Measurements from ENCODE around the gene GON4L. TPM values are rescaled to one million over a fixed set of nuclear protein-coding genes. Genes with fewer than 3 reads are reported as not detected.

GON4L gene
- total and polyA plus RNA-seq, 2 experiments from 2014 or later, result 26.4 to 42.0 TPM

GRCh38 chr1:155834296-155834926, 22.6 kb downstream of the GON4L start:
- Histone ChIP-seq H3K4me1 (ENCODE audit: low read depth) (no peaks in the 10 kb centered on the region), H3K27ac (peak overlapping the region; percentile 73), H3K4me3 (no peak overlapping the region), H3K27me3 (no peaks in the 10 kb centered on the region), H3K9me3 (ENCODE audit: low read depth) (no peaks in the 10 kb centered on the region), H3K36me3 (no peaks in the 10 kb centered on the region)
- no peak for TF ChIP-seq CTCF (IDR thresholded peaks at IDR 0.05; ENCODE audit: low read depth, low read length)
- DNase-seq (ENCODE audit: low read depth in 1 of 2, low spot score in 1 of 2), result peak; percentile 1 to 42

- Histone ChIP-seq H3K9me3 (ENCODE audit: low read depth) (no peaks in the 10 kb centered on the region), H3K27ac (peak overlapping the region; percentile 73), H3K27me3 (no peaks in the 10 kb centered on the region), H3K4me1 (ENCODE audit: low read depth) (no peaks in the 10 kb centered on the region), H3K4me3 (no peak overlapping the region), H3K36me3 (no peaks in the 10 kb centered on the region)
- no peak for TF ChIP-seq CTCF (IDR thresholded peaks at IDR 0.05; ENCODE audit: low read depth, low read length)
- DNase-seq (ENCODE audit: low read depth in 1 of 2, low spot score in 1 of 2), result no peak
Observed at GRCh38 chr1:155833665-155834295, 23.2 kb downstream of the GON4L start.

DNA sequence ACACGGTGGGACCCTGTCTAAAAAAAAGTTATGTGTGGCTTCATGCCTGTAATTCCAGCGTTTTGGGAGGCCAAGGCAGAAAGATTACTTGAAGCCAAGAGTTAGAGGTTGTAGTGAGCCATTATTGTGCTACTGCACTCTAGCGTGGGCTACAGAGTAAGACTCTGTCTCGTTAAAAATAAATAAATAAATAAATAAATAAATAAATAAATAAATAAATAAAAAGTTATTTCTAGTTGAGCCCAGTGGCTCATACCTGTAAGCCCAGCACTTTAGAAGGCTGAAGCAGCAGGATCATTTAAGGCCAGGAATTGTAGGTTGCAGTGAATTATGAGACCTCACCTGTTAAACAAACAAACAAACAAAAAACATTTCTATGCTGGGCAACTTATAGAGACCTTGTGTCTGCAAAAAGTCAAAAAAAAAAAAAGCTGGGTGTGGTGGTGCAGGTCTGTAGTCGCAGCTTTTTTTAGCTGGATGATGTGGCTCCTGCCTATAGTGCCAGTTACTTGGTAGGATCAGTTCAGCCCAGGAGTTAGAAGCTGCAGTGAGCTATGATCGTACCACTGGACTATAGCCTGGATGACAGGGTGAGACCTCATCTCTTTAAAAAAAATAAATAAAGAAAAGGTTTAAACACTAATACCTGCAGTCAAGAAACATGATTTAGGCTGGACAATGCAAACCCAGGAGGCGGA, 25.6 kb downstream of the GON4L start:
- no peaks in the 10 kb centered on the region for H3K27me3 ChIP-seq
- no peaks in the 10 kb centered on the region for H3K9me3 ChIP-seq (ENCODE audit: low read depth)
- no peak for TF ChIP-seq CTCF (IDR thresholded peaks at IDR 0.05; ENCODE audit: low read depth, low read length)
- no peak for DNase-seq (ENCODE audit: low read depth in 1 of 2, low spot score in 1 of 2)
- no peak overlapping the region for H3K4me3 ChIP-seq
- H3K36me3 ChIP-seq, result peaks cover 1% of the 10 kb centered on the region
- no peaks in the 10 kb centered on the region for H3K4me1 ChIP-seq (ENCODE audit: low read depth)
- H3K27ac ChIP-seq, result no peak overlapping the region

GRCh38 chr1:155827450-155827849, 29.6 kb downstream of the GON4L start:
- Histone ChIP-seq H3K36me3 (peaks cover 12% of the 10 kb centered on the region), H3K27me3 (no peaks in the 10 kb centered on the region), H3K27ac (no peak overlapping the region), H3K9me3 (ENCODE audit: low read depth) (no peaks in the 10 kb centered on the region), H3K4me3 (no peak overlapping the region), H3K4me1 (ENCODE audit: low read depth) (no peaks in the 10 kb centered on the region)
- no peak for TF ChIP-seq CTCF (IDR thresholded peaks at IDR 0.05; ENCODE audit: low read depth, low read length)
- DNase-seq (ENCODE audit: low read depth in 1 of 2, low spot score in 1 of 2), result no peak

- Histone ChIP-seq H3K9me3 (ENCODE audit: low read depth) (no peaks in the 10 kb centered on the region), H3K27me3 (no peaks in the 10 kb centered on the region), H3K4me3 (no peak overlapping the region), H3K27ac (no peak overlapping the region), H3K4me1 (ENCODE audit: low read depth) (no peaks in the 10 kb centered on the region), H3K36me3 (peaks cover 67% of the 10 kb centered on the region)
- no peak for DNase-seq (ENCODE audit: low read depth in 1 of 2, low spot score in 1 of 2)
- no peak for TF ChIP-seq CTCF (IDR thresholded peaks at IDR 0.05; ENCODE audit: low read depth, low read length)
Observed at GRCh38 chr1:155816351-155816750, 40.7 kb downstream of the GON4L start.
